ENCODE results near the gene MDFI.

DNA sequence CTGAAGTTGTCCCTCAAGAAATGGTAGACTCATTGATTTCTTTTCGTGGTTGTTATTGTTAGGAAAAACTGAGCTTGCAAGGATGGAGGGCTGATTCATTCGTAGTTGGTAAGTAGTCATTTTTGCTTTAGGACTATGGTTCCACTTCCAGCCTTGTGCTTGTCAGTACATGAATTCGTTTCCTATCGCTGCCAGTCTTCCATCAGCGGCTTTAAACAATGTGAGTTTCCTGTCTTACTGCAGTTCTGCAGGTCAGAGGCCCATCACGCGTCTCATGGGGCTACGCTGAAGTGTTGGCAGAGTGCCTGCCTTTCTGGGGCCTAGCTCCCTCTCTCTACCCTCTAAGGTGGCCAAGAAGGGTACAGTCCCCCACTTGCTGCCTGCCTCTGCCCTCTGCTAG is 11.4 kb upstream of the MDFI start:
- TF ChIP-seq EZH2 (IDR thresholded peaks at IDR 0.05; ENCODE audit: insufficient read depth, poor library complexity, severe bottlenecking), result no peak
- TF ChIP-seq EZH2phosphoT487 (IDR thresholded peaks at IDR 0.05; ENCODE audit: insufficient read depth, low read depth), result no peak
